Naive thymus-derived CD8-positive, alpha-beta T cell (primary cell): ENCODE measurements around the gene NSL1. TPM values are rescaled to one million over a fixed set of nuclear protein-coding genes. Genes with fewer than 3 reads are reported as not detected.

ENCODE experiments used
- ATAC-seq, 2 donors: fragments of 150-1000 bp; cut with Tn5 transposase in 1 of 2; sonication (Bioruptor Pico), chemical (Tn5 transposase) in 1 of 2; 1 replicate in 1 of 2; 2 replicates in 1 of 2; pipeline ENCODE4 v1.10.0; 2021; ENCODE audit warnings: mild to moderate bottlenecking in 2 of 2, moderate library complexity in 2 of 2
- POLR2A ChIA-PET: fragments of 350-600 bp; sonication (Branson Sonifier 250); formaldehyde crosslinking; loops from one replicate; lab custom pipeline; 2021; ENCODE audit warnings: antibody characterized with exemption; lab: Charles Lee
- DNase-seq, 10 donors: peaks; one replicate each; pipeline versions ENCODE4 v3.0.0 to v3.0.0-alpha.2; 2020 to 2022
- H3K27ac Mint-ChIP-seq, 10 donors: one replicate each; pipeline ENCODE4 v1.8.0; 2020 to 2022; ENCODE audit warnings: mild to moderate bottlenecking in 10 of 10, mixed read lengths in 10 of 10, moderate library complexity in 4 of 10, inconsistent platforms in 1 of 10
- H3K27me3 Mint-ChIP-seq, 5 donors: one replicate each; pipeline ENCODE4 v1.8.0; 2021 to 2022; ENCODE audit warnings: mixed read lengths in 5 of 5
- H3K36me3 Mint-ChIP-seq, 3 donors: one replicate each; pipeline ENCODE4 v1.8.0; 2020 to 2022; ENCODE audit warnings: mixed read lengths in 3 of 3, mild to moderate bottlenecking in 2 of 3, inconsistent platforms in 1 of 3
- H3K4me1 Mint-ChIP-seq, 4 donors: one replicate each; pipeline ENCODE4 v1.8.0; 2021 to 2022; ENCODE audit warnings: mixed read lengths in 4 of 4
- H3K4me3 Mint-ChIP-seq, 10 donors: one replicate each; pipeline ENCODE4 v1.8.0; 2020 to 2022; ENCODE audit warnings: mild to moderate bottlenecking in 10 of 10, mixed read lengths in 10 of 10, moderate library complexity in 6 of 10, inconsistent platforms in 1 of 10
- H3K9me3 Mint-ChIP-seq, 9 donors: one replicate each; pipeline ENCODE4 v1.8.0; 2020 to 2022; ENCODE audit warnings: mixed read lengths in 9 of 9, mild to moderate bottlenecking in 3 of 9, inconsistent platforms in 1 of 9, moderate library complexity in 1 of 9
- polyA plus RNA-seq, 3 donors: library from polyadenylated mRNA; unstranded; fragments of 300-500 nt; fragmentation: Illumina TruSeq; gene quantifications; one replicate each; pipeline ENCODE4 v1.2.3, GENCODE V29; 2021
- total RNA-seq, 8 experiments: library from RNA in 2 of 8; stranded (reverse) in 2 of 8; gene quantifications; one replicate each; pipeline ENCODE4 v1.2.3 and lab custom pipeline; 2021 to 2026

The NSL1 gene
- total and polyA plus RNA-seq, 5 experiments from 2014 or later, result 38.1 to 74.2 (median 54.8) TPM

- Mint-ChIP-seq H3K4me3 (no peak overlapping the region), H3K27ac (peak overlapping the region in 4 of 10 donors; percentile 2 to 34 (median 20)), H3K4me1 (peaks cover 22 to 39% (median 33%) of the 10 kb centered on the region in 4 donors), H3K9me3 (no peaks in the 10 kb centered on the region), H3K27me3 (no peaks in the 10 kb centered on the region), H3K36me3 (peaks cover 0 to 34% (median 8%) of the 10 kb centered on the region in 3 donors)
- ATAC-seq (peak; percentile 76 to 79), DNase-seq (peak; percentile 15 to 75 (median 41))
- POLR2A ChIA-PET, result no interaction called here
Observed at GRCh38 chr1:212760126-212760823, 31.3 kb downstream of the NSL1 start.

- Mint-ChIP-seq H3K9me3 (no peaks in the 10 kb centered on the region), H3K36me3 (peaks cover 0 to 29% (median 2%) of the 10 kb centered on the region in 3 donors), H3K27ac (peak overlapping the region in 3 of 10 donors; percentile 24 to 34 (median 33)), H3K4me3 (no peak overlapping the region), H3K27me3 (no peaks in the 10 kb centered on the region), H3K4me1 (peaks cover 25 to 43% (median 32%) of the 10 kb centered on the region in 4 donors)
- POLR2A ChIA-PET, result no interaction called here
- ATAC-seq (no peak), DNase-seq (no peak)
Observed at GRCh38 chr1:212759683-212760082, 31.9 kb downstream of the NSL1 start.

- peak; percentile 33 to 34 for ATAC-seq
- DNase-seq, result peak in 2 of 10 donors; percentile 1 to 5
- H3K4me1 Mint-ChIP-seq, result peaks cover 35 to 59% (median 55%) of the 10 kb centered on the region in 4 donors
Observed at GRCh38 chr1:212754680-212755079, 36.9 kb downstream of the NSL1 start.

GRCh38 chr1:212754193-212754592 is 37.4 kb downstream of the NSL1 start:
- POLR2A ChIA-PET, result interaction anchor here (0.8 to 1.1 kb wide), 4 partner anchors 37 to 104 kb away, joined by 4 to 6 read pairs (median 4); partner anchors contain the start of gene FLVCR1
- no peaks in the 10 kb centered on the region for H3K9me3 Mint-ChIP-seq
- peaks cover 0 to 5% (median 0%) of the 10 kb centered on the region in 3 donors for H3K36me3 Mint-ChIP-seq
- peak overlapping the region; percentile 81 to 91 (median 87) for H3K27ac Mint-ChIP-seq
- ATAC-seq (peak; percentile 77 to 79), DNase-seq (peak in 5 of 10 donors; percentile 12 to 41 (median 23))
- no peaks in the 10 kb centered on the region for H3K27me3 Mint-ChIP-seq
- H3K4me1 Mint-ChIP-seq, result peaks cover 35 to 62% (median 57%) of the 10 kb centered on the region in 4 donors
- peak overlapping the region; percentile 46 to 86 (median 76) for H3K4me3 Mint-ChIP-seq

More at GRCh38 chr1:212754680-212755079, 36.9 kb downstream of the NSL1 start:
- H3K27me3 Mint-ChIP-seq, result no peaks in the 10 kb centered on the region
- peaks cover 0 to 5% (median 0%) of the 10 kb centered on the region in 3 donors for H3K36me3 Mint-ChIP-seq
- peak overlapping the region; percentile 46 to 86 (median 76) for H3K4me3 Mint-ChIP-seq
- H3K9me3 Mint-ChIP-seq, result no peaks in the 10 kb centered on the region
- H3K27ac Mint-ChIP-seq, result peak overlapping the region; percentile 81 to 91 (median 87)
- POLR2A ChIA-PET, result interaction anchor here (0.6 to 1.1 kb wide), 6 partner anchors 37 to 1086 kb away, joined by 4 to 6 read pairs (median 4); partner anchors contain the start of gene FLVCR1

- POLR2A ChIA-PET, result no interaction called here
- peak overlapping the region; percentile 46 to 86 (median 76) for H3K4me3 Mint-ChIP-seq
- no peaks in the 10 kb centered on the region for H3K9me3 Mint-ChIP-seq
- H3K27me3 Mint-ChIP-seq, result no peaks in the 10 kb centered on the region
- H3K36me3 Mint-ChIP-seq, result peaks cover 0 to 5% (median 0%) of the 10 kb centered on the region in 3 donors
- H3K27ac Mint-ChIP-seq, result peak overlapping the region; percentile 81 to 91 (median 87)
- DNase-seq, result no peak
- peaks cover 33 to 62% (median 54%) of the 10 kb centered on the region in 4 donors for H3K4me1 Mint-ChIP-seq
- no peak for ATAC-seq
Observed at GRCh38 chr1:212753749-212754148, 37.8 kb downstream of the NSL1 start.

GRCh38 chr1:212752934-212753497 is 38.6 kb downstream of the NSL1 start:
- Mint-ChIP-seq H3K9me3 (no peaks in the 10 kb centered on the region), H3K36me3 (peaks cover 0 to 5% (median 0%) of the 10 kb centered on the region in 3 donors), H3K27ac (peak overlapping the region; percentile 54 to 88 (median 80)), H3K27me3 (no peaks in the 10 kb centered on the region), H3K4me3 (peak overlapping the region; percentile 10 to 77 (median 48)), H3K4me1 (peaks cover 35 to 62% (median 54%) of the 10 kb centered on the region in 4 donors)
- POLR2A ChIA-PET, result interaction anchor here (0.6 kb wide), 1 partner anchor 275 kb away, joined by 3 read pairs; no protein-coding TSS in a partner anchor
- DNase-seq, result peak in 1 of 10 donors; percentile 1
- peak in 1 of 2 donors; percentile 34 for ATAC-seq

GRCh38 chr1:212752252-212752933 is 39.2 kb downstream of the NSL1 start:
- Mint-ChIP-seq H3K36me3 (peaks cover 0 to 5% (median 0%) of the 10 kb centered on the region in 3 donors), H3K9me3 (no peaks in the 10 kb centered on the region), H3K27ac (peak overlapping the region; percentile 54 to 88 (median 80)), H3K4me3 (peak overlapping the region in 8 of 10 donors; percentile 10 to 77 (median 60)), H3K4me1 (peaks cover 35 to 59% (median 53%) of the 10 kb centered on the region in 4 donors), H3K27me3 (no peaks in the 10 kb centered on the region)
- POLR2A ChIA-PET, result interaction anchor here (0.6 kb wide), 2 partner anchors 34 to 274 kb away, joined by 3 to 4 read pairs; no protein-coding TSS in a partner anchor
- no peak for ATAC-seq
- DNase-seq, result no peak

GRCh38 chr1:212749821-212750535 is 41.6 kb downstream of the NSL1 start:
- peak overlapping the region; percentile 0 to 60 (median 28) for H3K4me3 Mint-ChIP-seq
- DNase-seq (peak in 4 of 10 donors; percentile 13 to 24 (median 19)), ATAC-seq (peak; percentile 33 to 41)
- H3K27me3 Mint-ChIP-seq, result no peaks in the 10 kb centered on the region
- H3K36me3 Mint-ChIP-seq, result no peaks in the 10 kb centered on the region
- no peaks in the 10 kb centered on the region for H3K9me3 Mint-ChIP-seq
- POLR2A ChIA-PET, result interaction anchor here (0.7 kb wide), 1 partner anchor 867 kb away, joined by 5 read pairs; no protein-coding TSS in a partner anchor
- peak overlapping the region; percentile 64 to 92 (median 82) for H3K27ac Mint-ChIP-seq
- peaks cover 30 to 57% (median 54%) of the 10 kb centered on the region in 4 donors for H3K4me1 Mint-ChIP-seq

GRCh38 chr1:212746546-212746945 is 45.0 kb downstream of the NSL1 start:
- Mint-ChIP-seq H3K4me1 (peaks cover 26 to 43% (median 41%) of the 10 kb centered on the region in 4 donors), H3K27me3 (no peaks in the 10 kb centered on the region), H3K4me3 (no peak overlapping the region), H3K27ac (peak overlapping the region in 1 of 10 donors; percentile 75), H3K36me3 (peaks cover 0 to 5% (median under 1%) of the 10 kb centered on the region in 3 donors), H3K9me3 (peaks cover 0 to 5% (median 0%) of the 10 kb centered on the region in 9 donors)
- ATAC-seq (no peak), DNase-seq (no peak)
- POLR2A ChIA-PET, result no interaction called here

- POLR2A ChIA-PET, result interaction anchor here (0.5 kb wide), 1 partner anchor 12 kb away, joined by 3 read pairs; no protein-coding TSS in a partner anchor
- ATAC-seq, result no peak
- H3K27ac Mint-ChIP-seq, result peak overlapping the region in 6 of 10 donors; percentile 0 to 83 (median 50)
Observed at GRCh38 chr1:212745303-212745702, 46.3 kb downstream of the NSL1 start.

GRCh38 chr1:212743901-212744475 is 47.6 kb downstream of the NSL1 start:
- DNase-seq (peak in 3 of 10 donors; percentile 17 to 34 (median 22)), ATAC-seq (peak; percentile 59 to 71)
- peaks cover 0 to 5% (median 0%) of the 10 kb centered on the region in 9 donors for H3K9me3 Mint-ChIP-seq
- peaks cover 20 to 30% (median 28%) of the 10 kb centered on the region in 4 donors for H3K4me1 Mint-ChIP-seq
- H3K36me3 Mint-ChIP-seq, result peaks cover 0 to 11% (median 7%) of the 10 kb centered on the region in 3 donors
- H3K27me3 Mint-ChIP-seq, result no peaks in the 10 kb centered on the region
- H3K27ac Mint-ChIP-seq, result peak overlapping the region; percentile 18 to 95 (median 76)
- POLR2A ChIA-PET, result interaction anchor here (0.5 kb wide), 1 partner anchor 8 kb away, joined by 3 read pairs; no protein-coding TSS in a partner anchor
- peak overlapping the region; percentile 13 to 73 (median 47) for H3K4me3 Mint-ChIP-seq

More at GRCh38 chr1:212745303-212745702, 46.3 kb downstream of the NSL1 start:
- Mint-ChIP-seq H3K9me3 (peaks cover 0 to 5% (median 0%) of the 10 kb centered on the region in 9 donors), H3K4me3 (no peak overlapping the region), H3K4me1 (peaks cover 25 to 38% (median 36%) of the 10 kb centered on the region in 4 donors), H3K27me3 (no peaks in the 10 kb centered on the region), H3K36me3 (peaks cover 0 to 11% (median 5%) of the 10 kb centered on the region in 3 donors)
- DNase-seq, result no peak
